Fibroblast of the aortic adventitia (primary cell): ENCODE data around the gene MARCHF10. TPM values are rescaled to one million over a fixed set of nuclear protein-coding genes. Genes with fewer than 3 reads are reported as not detected.
A peak's percentile ranks its signal among the peaks of the same experiment; 100 is the strongest.

Source experiments
- DNase-seq: peaks from one replicate; pipeline ENCODE4 v3.0.0-alpha.2; 2010; ENCODE audit warnings: low read depth
- H3K4me3 ChIP-seq: 2 replicates; pipeline ENCODE4 v1.5.1; 2011; ENCODE audit warnings: low read depth, mild to moderate bottlenecking, control low read depth, low read length, moderate library complexity
- total RNA-seq: library from RNA; depleted of rRNA; stranded (reverse); fragments of >200 nt; gene quantifications from 2 replicates; pipeline ENCODE4 v1.2.3, GENCODE V29; 2012; ENCODE audit warnings: low replicate concordance
- TF ChIP-seq, protein P1 (sequence below): IDR thresholded peaks from 2 replicates; pipeline ENCODE4 v1.5.1; 2011; ENCODE audit warnings: mild to moderate bottlenecking, low read length, control low read depth, inconsistent platforms; ENCODE audit not compliant: insufficient read depth

Gene MARCHF10
- total RNA-seq, 1 donor, result 0.09 TPM

GRCh38 chr17:62780951-62781350 lies 27.2 kb downstream of the MARCHF10 start:
- no peak for DNase-seq
- H3K4me3 ChIP-seq, result no peak overlapping the region
- TF ChIP-seq, protein P1, sequence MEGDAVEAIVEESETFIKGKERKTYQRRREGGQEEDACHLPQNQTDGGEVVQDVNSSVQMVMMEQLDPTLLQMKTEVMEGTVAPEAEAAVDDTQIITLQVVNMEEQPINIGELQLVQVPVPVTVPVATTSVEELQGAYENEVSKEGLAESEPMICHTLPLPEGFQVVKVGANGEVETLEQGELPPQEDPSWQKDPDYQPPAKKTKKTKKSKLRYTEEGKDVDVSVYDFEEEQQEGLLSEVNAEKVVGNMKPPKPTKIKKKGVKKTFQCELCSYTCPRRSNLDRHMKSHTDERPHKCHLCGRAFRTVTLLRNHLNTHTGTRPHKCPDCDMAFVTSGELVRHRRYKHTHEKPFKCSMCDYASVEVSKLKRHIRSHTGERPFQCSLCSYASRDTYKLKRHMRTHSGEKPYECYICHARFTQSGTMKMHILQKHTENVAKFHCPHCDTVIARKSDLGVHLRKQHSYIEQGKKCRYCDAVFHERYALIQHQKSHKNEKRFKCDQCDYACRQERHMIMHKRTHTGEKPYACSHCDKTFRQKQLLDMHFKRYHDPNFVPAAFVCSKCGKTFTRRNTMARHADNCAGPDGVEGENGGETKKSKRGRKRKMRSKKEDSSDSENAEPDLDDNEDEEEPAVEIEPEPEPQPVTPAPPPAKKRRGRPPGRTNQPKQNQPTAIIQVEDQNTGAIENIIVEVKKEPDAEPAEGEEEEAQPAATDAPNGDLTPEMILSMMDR, result no peak

- H3K4me3 ChIP-seq, result no peak overlapping the region
- TF ChIP-seq, protein P1, result no peak
- DNase-seq, result no peak
Measured at GRCh38 chr17:62780269-62780668, 27.8 kb downstream of the MARCHF10 start.

- TF ChIP-seq, protein P1, result no peak
- DNase-seq, result peak; percentile 74
- H3K4me3 ChIP-seq, result no peak overlapping the region
Measured at GRCh38 chr17:62778990-62779681, 29.0 kb downstream of the MARCHF10 start.

GRCh38 chr17:62775876-62776275 lies 32.2 kb downstream of the MARCHF10 start:
- TF ChIP-seq, protein P1, result no peak
- no peak for DNase-seq
- no peak overlapping the region for H3K4me3 ChIP-seq

DNA sequence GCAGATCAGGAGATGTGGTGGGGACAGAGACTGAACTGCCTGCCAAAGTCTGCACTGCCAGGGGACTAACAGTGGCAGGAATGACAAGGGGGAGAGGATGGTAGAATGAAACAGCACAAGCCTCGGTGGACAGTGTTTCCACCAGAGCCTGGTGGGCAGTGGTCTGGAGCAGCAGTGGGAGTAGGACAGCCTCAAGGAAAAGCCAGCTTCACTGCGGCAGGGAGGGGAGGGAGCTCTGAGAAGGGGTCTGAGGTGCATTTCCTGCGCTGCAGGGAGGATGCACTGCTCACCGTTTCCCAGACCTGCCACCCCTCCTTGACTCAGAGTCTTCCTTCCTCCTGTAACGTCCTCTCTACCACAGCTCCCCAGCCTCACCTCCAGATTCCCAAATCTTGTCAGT lies 33.8 kb downstream of the MARCHF10 start:
- TF ChIP-seq, protein P1, result no peak
- H3K4me3 ChIP-seq, result no peak overlapping the region
- DNase-seq, result no peak

GRCh38 chr17:62767997-62768396 lies 40.1 kb downstream of the MARCHF10 start:
- TF ChIP-seq, protein P1, result no peak
- DNase-seq, result no peak
- H3K4me3 ChIP-seq, result no peak overlapping the region

GRCh38 chr17:62765351-62765750 lies 42.8 kb downstream of the MARCHF10 start:
- no peak for DNase-seq
- TF ChIP-seq, protein P1, result no peak
- no peak overlapping the region for H3K4me3 ChIP-seq
